SJSA1 (cell line): ENCODE data around the gene OPRL1. TPM values are rescaled to one million over a fixed set of nuclear protein-coding genes. Genes with fewer than 3 reads are reported as not detected.

Experiments used
- DNase-seq, 2 experiments: peaks; one replicate each; pipeline ENCODE4 v3.0.0-alpha.2; 2015 to 2020; ENCODE audit warnings: low spot score in 2 of 2, low read depth in 1 of 2
- H3K27ac ChIP-seq: fragments of 250-450 bp; sonication (Bioruptor Pico); 2 replicates; pipeline ENCODE4 v1.5.1; 2020; ENCODE audit warnings: mild to moderate bottlenecking, moderate library complexity
- H3K27me3 ChIP-seq: fragments of 250-450 bp; sonication (Bioruptor Pico); replicated peaks from 2 replicates; pipeline ENCODE4 v1.5.1; 2020; ENCODE audit warnings: mild to moderate bottlenecking, moderate library complexity
- H3K36me3 ChIP-seq: fragments of 250-450 bp; sonication (Bioruptor Pico); 2 replicates; pipeline ENCODE4 v1.5.1; 2020; ENCODE audit warnings: mild to moderate bottlenecking
- H3K4me1 ChIP-seq: fragments of 250-450 bp; sonication (Bioruptor Pico); replicated peaks from 2 replicates; pipeline ENCODE4 v1.6.1; 2021; ENCODE audit warnings: mild to moderate bottlenecking
- H3K4me3 ChIP-seq: fragments of 250-450 bp; sonication (Bioruptor Pico); 2 replicates; pipeline ENCODE4 v1.5.1; 2020; ENCODE audit warnings: mild to moderate bottlenecking
- H3K9me3 ChIP-seq: fragments of 250-450 bp; sonication (Bioruptor Pico); replicated peaks from 2 replicates; pipeline ENCODE4 v1.5.1; 2020; ENCODE audit warnings: mild to moderate bottlenecking
- total RNA-seq: library from RNA; depleted of rRNA; stranded (reverse); fragments of >200 nt; shearing (Covaris generic); gene quantifications from 2 replicates; pipeline ENCODE4 v1.2.3, GENCODE V29; 2014

Gene OPRL1
- total RNA-seq, 1 experiment from 2014 or later: 0.16 TPM

DNA sequence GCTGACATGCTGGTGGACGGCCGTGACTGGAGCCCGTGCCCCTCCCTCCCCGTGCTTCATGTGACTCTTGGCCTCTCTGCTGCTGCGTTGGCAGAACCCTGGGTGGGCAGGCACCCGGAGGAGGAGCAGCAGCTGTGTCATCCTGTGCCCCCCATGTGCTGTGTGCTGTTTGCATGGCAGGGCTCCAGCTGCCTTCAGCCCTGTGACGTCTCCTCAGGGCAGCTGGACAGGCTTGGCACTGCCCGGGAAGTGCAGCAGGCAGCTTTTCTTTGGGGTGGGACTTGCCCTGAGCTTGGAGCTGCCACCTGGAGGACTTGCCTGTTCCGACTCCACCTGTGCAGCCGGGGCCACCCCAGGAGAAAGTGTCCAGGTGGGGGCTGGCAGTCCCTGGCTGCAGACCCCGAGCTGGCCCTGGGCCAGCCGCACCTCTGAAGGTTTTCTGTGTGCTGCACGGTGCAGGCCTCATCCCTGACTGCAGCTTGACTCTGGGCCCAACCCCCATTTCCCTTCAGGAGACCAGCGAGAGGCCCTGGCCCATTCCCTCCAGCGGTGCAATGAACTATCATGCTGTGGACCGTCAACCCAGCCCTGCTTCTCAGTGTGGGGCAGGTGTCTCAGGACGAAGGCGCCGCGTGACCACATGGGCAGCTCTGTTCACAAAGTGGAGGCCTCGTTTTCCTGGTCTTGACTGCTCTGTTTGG lies 19.4 kb downstream of the OPRL1 start:
- H3K9me3 ChIP-seq: no peaks in the 10 kb centered on the region; the same call in 1 of the 2 replicates
- no peaks in the 10 kb centered on the region for H3K36me3 ChIP-seq
- peaks cover 41% of the 10 kb centered on the region for H3K27me3 ChIP-seq
- no peak overlapping the region for H3K4me3 ChIP-seq
- no peak for DNase-seq
- peaks cover 4% of the 10 kb centered on the region for H3K4me1 ChIP-seq
- H3K27ac ChIP-seq: no peak overlapping the region

DNA sequence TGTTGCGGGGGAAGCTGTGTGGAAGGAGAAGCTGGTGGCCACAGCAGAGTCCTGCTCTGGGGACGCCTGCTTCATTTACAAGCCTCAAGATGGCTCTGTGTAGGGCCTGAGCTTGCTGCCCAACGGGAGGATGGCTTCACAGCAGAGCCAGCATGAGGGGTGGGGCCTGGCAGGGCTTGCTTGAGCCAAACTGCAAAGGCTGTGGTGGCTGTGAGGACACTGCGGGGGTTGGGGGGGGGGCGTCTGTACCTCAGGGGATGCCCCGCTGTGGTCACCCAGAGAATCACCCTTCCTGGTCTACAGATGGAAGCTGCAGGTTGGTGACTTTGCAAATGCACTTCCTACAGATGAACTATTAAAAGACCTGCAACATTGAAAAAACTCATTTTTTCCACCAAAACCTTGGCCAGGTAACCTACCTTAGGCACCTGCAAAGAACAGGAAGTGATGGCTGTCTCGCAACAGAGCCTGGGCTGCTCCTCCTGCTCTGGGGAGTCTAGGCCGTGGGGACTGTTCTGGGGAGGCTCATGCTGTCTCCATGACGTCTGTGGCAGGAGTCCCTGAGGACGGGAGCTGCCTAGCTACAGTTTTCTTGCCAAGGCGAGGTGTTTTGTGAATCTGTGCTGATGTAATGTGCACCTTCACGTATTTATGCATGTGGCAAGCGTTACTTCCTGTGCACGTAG lies 20.1 kb downstream of the OPRL1 start:
- no peaks in the 10 kb centered on the region; the same call in 1 of the 2 replicates for H3K9me3 ChIP-seq
- H3K27ac ChIP-seq: no peak overlapping the region
- peaks cover 41% of the 10 kb centered on the region for H3K27me3 ChIP-seq
- no peaks in the 10 kb centered on the region for H3K36me3 ChIP-seq
- peaks cover 4% of the 10 kb centered on the region for H3K4me1 ChIP-seq
- no peak overlapping the region for H3K4me3 ChIP-seq
- no peak for DNase-seq

DNA sequence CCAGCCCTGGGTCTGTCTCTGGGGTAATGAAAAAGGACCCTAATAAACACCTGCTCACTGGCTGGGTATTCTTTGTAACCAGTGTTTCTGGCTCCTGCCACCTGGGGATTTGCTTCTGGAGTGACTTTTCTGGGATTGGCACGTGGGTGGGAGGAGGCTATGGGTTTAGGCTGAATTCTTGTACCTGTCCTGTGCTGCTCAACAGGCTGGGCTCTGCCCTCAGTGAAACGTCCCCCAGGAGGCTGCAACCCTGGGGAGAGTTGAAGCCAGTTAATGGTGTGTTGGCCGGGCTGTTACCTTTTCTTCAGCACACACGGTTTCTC lies 20.6 kb downstream of the OPRL1 start:
- H3K4me3 ChIP-seq: no peak overlapping the region
- H3K4me1 ChIP-seq: peaks cover 4% of the 10 kb centered on the region
- H3K27ac ChIP-seq: no peak overlapping the region
- DNase-seq: no peak
- H3K9me3 ChIP-seq: no peaks in the 10 kb centered on the region; the same call in 1 of the 2 replicates
- peaks cover 41% of the 10 kb centered on the region for H3K27me3 ChIP-seq
- H3K36me3 ChIP-seq: no peaks in the 10 kb centered on the region

- H3K36me3 ChIP-seq: no peaks in the 10 kb centered on the region
- peaks cover 4% of the 10 kb centered on the region for H3K4me1 ChIP-seq
- H3K9me3 ChIP-seq: no peaks in the 10 kb centered on the region; the same call in 1 of the 2 replicates
- DNase-seq: no peak
- peaks cover 41% of the 10 kb centered on the region for H3K27me3 ChIP-seq
- no peak overlapping the region for H3K27ac ChIP-seq
- no peak overlapping the region for H3K4me3 ChIP-seq
Observed at GRCh38 chr20:64100946-64101688, 21.2 kb downstream of the OPRL1 start.

DNA sequence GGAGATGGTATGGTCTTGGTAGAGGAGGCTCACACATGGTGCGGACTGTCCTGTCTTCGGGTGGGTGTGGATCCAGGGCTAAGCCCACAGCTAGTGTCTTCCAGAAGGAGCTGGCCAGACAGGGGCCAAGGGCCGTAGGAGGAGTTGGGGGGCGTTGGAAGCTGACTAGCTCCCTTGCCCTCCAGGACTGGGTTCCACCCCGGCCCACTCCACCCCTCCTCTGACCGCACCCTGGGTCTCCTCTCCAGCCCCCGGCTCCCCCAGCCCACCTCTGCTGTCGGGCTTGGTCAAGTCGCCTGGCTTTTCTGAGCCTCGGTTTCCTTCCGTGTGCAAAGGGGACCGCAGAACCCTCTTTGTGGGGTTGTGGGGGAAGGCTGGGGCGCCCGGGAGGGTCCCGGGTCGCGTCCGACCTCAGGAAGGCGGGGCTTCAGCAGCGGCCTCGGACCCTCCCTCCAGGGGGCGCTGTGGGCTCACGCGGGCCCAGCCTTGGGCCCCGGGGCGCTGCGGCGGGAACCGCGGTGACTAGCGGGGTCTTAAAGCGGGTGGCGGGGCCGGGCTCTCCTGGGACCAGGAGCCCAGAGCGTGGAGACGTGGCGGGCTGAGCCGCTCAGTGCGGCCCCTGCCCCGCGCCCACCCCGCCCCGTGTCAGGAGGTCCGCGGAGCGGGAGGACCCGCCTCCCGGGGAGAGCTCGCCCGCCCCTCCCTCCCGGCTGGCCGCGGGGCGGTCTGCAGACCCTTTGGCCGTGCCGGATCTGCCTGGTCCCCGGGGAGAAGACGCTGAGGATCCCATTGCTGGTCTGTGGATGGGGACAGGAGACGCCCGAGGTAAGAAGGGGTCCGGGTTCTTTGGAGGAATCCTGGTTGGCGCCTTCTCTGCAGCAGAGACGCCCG lies 22.1 kb downstream of the OPRL1 start:
- DNase-seq: no peak
- no peak overlapping the region for H3K4me3 ChIP-seq

GRCh38 chr20:64102647-64103354 lies 22.9 kb downstream of the OPRL1 start:
- no peak overlapping the region for H3K27ac ChIP-seq
- no peaks in the 10 kb centered on the region for H3K36me3 ChIP-seq
- peaks cover 4% of the 10 kb centered on the region for H3K4me1 ChIP-seq
- H3K9me3 ChIP-seq: no peaks in the 10 kb centered on the region; the same call in 1 of the 2 replicates
- no peak for DNase-seq
- no peak overlapping the region for H3K4me3 ChIP-seq
- peaks cover 54% of the 10 kb centered on the region for H3K27me3 ChIP-seq

More for the DNA sequence above, 22.1 kb downstream of the OPRL1 start:
- no peaks in the 10 kb centered on the region; the same call in 1 of the 2 replicates for H3K9me3 ChIP-seq
- no peak overlapping the region for H3K27ac ChIP-seq
- no peaks in the 10 kb centered on the region for H3K36me3 ChIP-seq
- H3K27me3 ChIP-seq: peaks cover 46% of the 10 kb centered on the region
- H3K4me1 ChIP-seq: peaks cover 4% of the 10 kb centered on the region

DNA sequence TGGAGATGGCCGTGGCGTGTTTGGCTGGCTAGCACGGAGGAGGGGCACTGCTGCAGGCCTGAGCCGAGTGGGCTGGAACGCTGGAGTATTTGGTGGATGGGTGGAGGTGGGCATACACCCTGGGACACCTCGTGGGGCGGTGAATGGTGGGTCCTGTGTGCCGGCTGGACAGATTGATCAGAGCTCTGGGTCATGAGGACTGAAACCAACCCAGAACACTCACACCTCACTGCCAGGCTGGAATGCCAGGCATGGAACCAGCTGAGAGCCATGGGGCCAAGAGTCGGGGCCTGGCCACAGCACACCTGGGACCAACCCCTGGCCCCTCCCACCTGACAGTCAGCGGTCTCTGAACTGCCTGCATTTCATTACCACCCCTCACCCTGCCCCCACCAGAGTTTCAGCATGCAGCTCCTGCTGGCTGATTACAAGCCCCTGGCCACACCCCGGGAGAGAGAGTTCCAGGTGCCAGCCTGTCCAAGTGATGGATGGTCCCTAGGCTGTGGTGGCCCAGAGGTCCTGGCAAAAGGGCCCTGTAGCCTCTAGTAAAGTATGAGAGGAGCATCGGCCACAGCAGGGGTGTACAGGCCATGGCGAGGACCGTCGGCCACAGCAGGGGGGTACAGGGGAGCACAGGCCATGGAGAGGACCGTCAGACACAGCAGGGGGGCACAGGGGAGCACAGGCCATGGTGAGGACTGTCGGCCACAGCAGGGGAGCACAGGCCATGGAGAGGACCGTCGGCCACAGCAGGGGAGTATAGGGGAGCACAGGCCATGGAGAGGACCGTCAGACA lies 24.2 kb downstream of the OPRL1 start:
- no peaks in the 10 kb centered on the region for H3K9me3 ChIP-seq
- H3K27me3 ChIP-seq: peaks cover 63% of the 10 kb centered on the region
- DNase-seq: no peak
- H3K27ac ChIP-seq: no peak overlapping the region
- peaks cover 4% of the 10 kb centered on the region for H3K4me1 ChIP-seq
- no peaks in the 10 kb centered on the region for H3K36me3 ChIP-seq
- H3K4me3 ChIP-seq: no peak overlapping the region

GRCh38 chr20:64104667-64105451 lies 25.0 kb downstream of the OPRL1 start:
- DNase-seq: no peak
- H3K4me1 ChIP-seq: peaks cover 4% of the 10 kb centered on the region
- H3K36me3 ChIP-seq: no peaks in the 10 kb centered on the region
- no peak overlapping the region for H3K27ac ChIP-seq
- peaks cover 63% of the 10 kb centered on the region for H3K27me3 ChIP-seq
- no peaks in the 10 kb centered on the region for H3K9me3 ChIP-seq
- H3K4me3 ChIP-seq: no peak overlapping the region

- Histone ChIP-seq H3K4me1 (peaks cover 4% of the 10 kb centered on the region), H3K4me3 (no peak overlapping the region), H3K9me3 (no peaks in the 10 kb centered on the region), H3K36me3 (no peaks in the 10 kb centered on the region), H3K27me3 (peaks cover 55% of the 10 kb centered on the region), H3K27ac (no peak overlapping the region)
- DNase-seq: no peak
Observed at GRCh38 chr20:64105846-64106434, 26.1 kb downstream of the OPRL1 start.

DNA sequence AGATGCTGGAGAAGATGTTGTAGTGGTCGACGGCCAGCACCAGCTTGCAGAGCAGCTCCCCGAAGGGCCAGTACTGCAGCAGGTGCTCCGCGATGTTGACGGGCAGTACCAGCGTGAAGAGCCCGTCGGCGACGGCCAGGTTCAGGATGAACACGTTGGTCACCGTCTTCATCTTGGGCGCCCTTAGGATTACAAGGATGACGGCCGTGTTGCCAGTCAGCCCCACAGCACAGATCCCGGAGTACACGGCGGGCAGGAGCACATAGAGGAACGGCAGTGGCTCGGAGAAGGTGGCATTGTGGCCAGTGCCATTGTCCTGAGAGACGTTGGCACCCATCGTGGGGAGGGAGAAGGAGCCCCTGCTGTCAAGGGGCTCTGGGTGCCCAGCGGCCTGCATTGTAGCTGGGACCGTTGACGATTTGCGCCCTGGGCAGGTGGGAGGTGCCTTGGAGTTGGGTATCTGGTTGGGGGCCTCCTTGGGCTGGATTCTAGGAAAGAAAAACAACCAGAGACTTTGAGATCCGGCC lies 26.6 kb downstream of the OPRL1 start:
- H3K27me3 ChIP-seq: peaks cover 50% of the 10 kb centered on the region
- H3K4me3 ChIP-seq: no peak overlapping the region
- H3K36me3 ChIP-seq: no peaks in the 10 kb centered on the region

DNA sequence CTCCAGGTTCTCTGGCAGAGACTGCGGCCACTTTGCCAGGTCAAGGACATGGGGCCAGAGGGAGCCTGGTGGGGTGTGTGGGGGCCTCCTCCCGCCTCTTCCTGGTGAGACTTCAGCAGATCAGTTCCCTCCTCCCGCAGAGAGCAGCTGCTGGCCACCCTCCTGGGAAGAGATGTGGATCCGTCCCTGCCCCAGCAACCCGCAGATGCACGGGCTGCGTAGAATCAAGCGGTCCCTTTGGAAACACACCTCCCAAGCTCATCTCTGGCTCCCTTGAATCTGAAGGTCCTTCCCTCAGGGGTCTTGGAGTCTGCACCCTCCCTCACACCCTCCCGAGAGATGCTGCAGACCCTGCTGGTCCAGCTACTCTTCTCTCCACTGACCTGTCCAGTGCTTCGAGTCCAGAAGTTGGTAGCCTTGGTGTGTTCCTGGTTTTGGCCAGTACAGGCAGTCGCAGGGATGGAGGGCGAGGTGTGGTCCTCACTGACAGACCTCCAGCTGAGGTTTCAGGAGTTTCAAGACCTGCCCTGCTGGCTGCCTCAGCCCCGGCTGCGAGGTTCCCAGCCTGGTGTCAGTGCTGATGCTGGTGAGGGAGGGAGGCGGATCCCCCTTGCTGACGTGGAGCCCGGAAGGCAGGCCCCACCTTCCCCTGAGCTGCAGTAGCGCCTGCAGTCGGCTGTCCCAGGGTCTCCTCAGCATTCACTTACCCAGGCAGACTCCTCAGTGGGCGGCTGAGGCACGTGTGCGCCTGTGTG lies 27.3 kb downstream of the OPRL1 start, which contains the start of gene NPBWR2:
NPBWR2 (minus strand) TSS at position 585 of the 755 bp plus-strand sequence. CDS start 734 bp downstream, outside the sequence.
- DNase-seq: peak in 1 of 2 experiments; percentile 37
- H3K36me3 ChIP-seq: no peaks in the 10 kb centered on the region
- no peak within 1 kb of the TSS for H3K4me3 ChIP-seq

More for the DNA sequence above, 26.6 kb downstream of the OPRL1 start:
- Histone ChIP-seq H3K4me1 (peaks cover 4% of the 10 kb centered on the region), H3K9me3 (no peaks in the 10 kb centered on the region), H3K27ac (no peak overlapping the region)
- peak in 1 of 2 experiments; percentile 29 for DNase-seq

More for the DNA sequence above, 27.3 kb downstream of the OPRL1 start, which contains the start of gene NPBWR2:
- Histone ChIP-seq H3K27me3 (peaks cover 48% of the 10 kb centered on the region), H3K27ac (no peak within 1 kb of the TSS), H3K9me3 (no peaks in the 10 kb centered on the region), H3K4me1 (no peaks in the 10 kb centered on the region)
